ENCODE data around the gene KCNH4.

DNA sequence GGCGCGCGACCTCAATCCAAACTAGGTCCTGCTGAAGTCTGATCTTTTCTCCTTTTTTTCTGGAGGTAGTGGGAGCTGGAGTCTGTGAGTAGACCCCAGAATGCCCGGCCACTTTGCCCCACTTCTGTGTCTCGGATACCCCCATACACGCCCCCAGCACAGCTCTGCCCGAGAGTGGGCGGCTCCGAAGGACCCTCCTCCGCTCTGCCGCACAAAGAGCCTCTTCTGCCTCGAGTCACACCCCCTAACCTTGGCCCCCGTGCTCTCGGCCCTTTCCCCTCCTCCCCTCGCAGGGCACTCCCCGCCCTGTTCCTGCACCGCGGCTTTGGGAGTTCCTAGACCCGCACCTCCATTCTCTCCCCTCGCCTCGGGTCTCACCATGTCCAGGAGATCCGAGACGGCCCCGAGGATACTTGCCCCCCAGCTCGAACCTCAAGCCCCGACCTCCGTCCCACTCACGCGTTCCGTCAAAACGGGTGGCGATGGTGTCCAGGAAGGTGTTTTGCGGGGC, 476 bp downstream of the KCNH4 start:
- no peak for TF ChIP-seq EZH2 (IDR thresholded peaks at IDR 0.05)
- no peak for TF ChIP-seq MAX (IDR thresholded peaks at IDR 0.05)
- TF ChIP-seq CTCF (IDR thresholded peaks at IDR 0.05 in 2 of 3, conservative IDR thresholded peaks at IDR 0.05 in 1 of 3; ENCODE audit: borderline replicate concordance in 1 of 3, insufficient read depth in 1 of 3, low read depth in 2 of 3, low read length in 2 of 3): no peak
- no peak for TF ChIP-seq POLR2A (IDR thresholded peaks at IDR 0.05; ENCODE audit: borderline replicate concordance, extremely low read depth, insufficient read depth, insufficient read length)
- no peak for TF ChIP-seq JUND (IDR thresholded peaks at IDR 0.05)
- TF ChIP-seq SP1 (IDR thresholded peaks at IDR 0.05; ENCODE audit: low read depth): no peak

Data from HCT116 (cell line).